A673 (cell line): ENCODE results near the gene MRGPRD. TPM values are rescaled to one million over a fixed set of nuclear protein-coding genes. Genes with fewer than 3 reads are reported as not detected.

ENCODE experiments used
- Bru-seq: library from RNA; stranded (reverse); fragments of 400-500 nt; gene quantifications from one replicate; lab custom pipeline; 2021; lab: Mats Ljungman, UMichigan
- BruChase-seq, 2 experiments: library from RNA; stranded (reverse); fragments of 400-500 nt; gene quantifications; one replicate each; lab custom pipeline; 2021; lab: Mats Ljungman, UMichigan
- BruUV-seq: library from RNA; stranded (reverse); fragments of 400-500 nt; replicated peaks from 2 replicates; lab custom pipeline; 2021; lab: Mats Ljungman, UMichigan
- CTCF ChIA-PET: fragments of 300-600 bp; sonication (Branson Sonifier 250); formaldehyde crosslinking; loops from one replicate; lab custom pipeline; 2022; ENCODE audit warnings: antibody characterized with exemption; lab: Charles Lee
- POLR2A ChIA-PET: fragments of 300-600 bp; sonication (Branson Sonifier 250); formaldehyde crosslinking; loops from one replicate; lab custom pipeline; 2022; ENCODE audit warnings: antibody characterized with exemption; ENCODE audit not compliant: low non-redundant PET; lab: Charles Lee
- DNase-seq: peaks from one replicate; pipeline ENCODE4 v3.0.0-alpha.2; 2015; ENCODE audit warnings: low spot score
- H3K27ac ChIP-seq: fragments of 200-600 bp; sonication (generic); 2 replicates; pipeline ENCODE4 v1.5.1; 2016; ENCODE audit warnings: mixed run types, low read depth, mild to moderate bottlenecking, mixed read lengths, antibody characterized with exemption, low read length; ENCODE audit not compliant: poor library complexity, severe bottlenecking
- H3K27me3 ChIP-seq: fragments of 200-600 bp; sonication (generic); replicated peaks from 2 replicates; pipeline ENCODE4 v1.6.1; 2017; ENCODE audit warnings: mixed run types, low read depth, mild to moderate bottlenecking, mixed read lengths, antibody characterized with exemption, low read length; ENCODE audit not compliant: insufficient read depth, poor library complexity
- H3K36me3 ChIP-seq: fragments of 200-600 bp; sonication (generic); 2 replicates; pipeline ENCODE4 v1.6.1; 2016; ENCODE audit warnings: mixed run types, mild to moderate bottlenecking, mixed read lengths, antibody characterized with exemption, low read length; ENCODE audit not compliant: insufficient read depth, poor library complexity, severe bottlenecking
- H3K4me1 ChIP-seq: fragments of 200-600 bp; sonication (generic); 2 replicates; pipeline ENCODE4 v1.6.1; 2017; ENCODE audit warnings: mixed run types, mild to moderate bottlenecking, mixed read lengths, antibody characterized with exemption, low read length; ENCODE audit not compliant: insufficient read depth, poor library complexity, severe bottlenecking
- H3K4me3 ChIP-seq: fragments of 200-600 bp; sonication (generic); 2 replicates; pipeline ENCODE4 v1.5.1; 2016; ENCODE audit warnings: low read depth, mixed run types, mild to moderate bottlenecking, mixed read lengths, low read length; ENCODE audit not compliant: poor library complexity, severe bottlenecking
- H3K9me3 ChIP-seq: fragments of 200-600 bp; sonication (generic); 2 replicates; pipeline ENCODE4 v1.6.1; 2016; ENCODE audit warnings: mixed run types, low read depth, mild to moderate bottlenecking, mixed read lengths, antibody characterized with exemption, low read length; ENCODE audit not compliant: poor library complexity, severe bottlenecking
- CTCF ChIP-seq: fragments of 300-800, 200-600 bp; sonication (generic); conservative IDR thresholded peaks from 2 replicates; pipeline ENCODE4 v1.5.1; 2017; ENCODE audit warnings: low read depth, mild to moderate bottlenecking, antibody characterized with exemption, low read length, moderate library complexity, mixed read lengths
- EZH2 ChIP-seq: fragments of 200-600 bp; sonication (generic); IDR thresholded peaks from 2 replicates; pipeline ENCODE4 v1.6.1; 2017; ENCODE audit warnings: borderline replicate concordance, low read depth, mild to moderate bottlenecking, mixed read lengths, antibody characterized with exemption, low read length; ENCODE audit not compliant: poor library complexity, severe bottlenecking
- intact Hi-C: fragments of 100-400 bp; cut with micrococcal nuclease; formaldehyde crosslinking; loops from one replicate; pipeline ENCODE4 v1.10.0; 2022; ENCODE audit not compliant: unreplicated experiment
- long read RNA-seq: library from polyadenylated mRNA; stranded (forward); transcript quantifications from one replicate; pipeline ENCODE4 v2.0.0, GENCODE V29; 2022
- total RNA-seq: library from RNA; stranded (reverse); gene quantifications from 2 replicates; pipeline ENCODE4 v1.2.3, GENCODE V29; 2021

MRGPRD gene
- total RNA-seq (not detected in 2 replicates), Bru-seq, nascent RNA (not detected), BruChase-seq, experiment 1, labeled RNA remaining after a 2-hour chase (percentile 33 among the genes with signal in this experiment), BruChase-seq, experiment 2, labeled RNA remaining after a 6-hour chase (not detected)
- long read RNA-seq = 0 reads

GRCh38 chr11:68980776-68981065 is at the start of gene MRGPRD:
MRGPRD (minus strand) TSS chr11:68980986; CDS start chr11:68980986, 0 bp downstream.
- Histone ChIP-seq H3K9me3 (no peaks in the 10 kb centered on the region), H3K36me3 (no peaks in the 10 kb centered on the region), H3K4me3 (no peak within 1 kb of the TSS), H3K4me1 (no peaks in the 10 kb centered on the region), H3K27ac (no peak within 1 kb of the TSS), H3K27me3 (no peaks in the 10 kb centered on the region)
- no TSS peak for BruUV-seq
- intact Hi-C loops = no loop called here
- DNase-seq = no peak
- ChIA-PET CTCF (no interaction called here), POLR2A (no interaction called here)
- no peak for TF ChIP-seq EZH2

GRCh38 chr11:69030301-69030700 is 49.5 kb upstream of the MRGPRD start:
- DNase-seq = no peak
- CTCF ChIA-PET = no interaction called here
- POLR2A ChIA-PET = no interaction called here
- no peaks in the 10 kb centered on the region for H3K36me3 ChIP-seq
- H3K4me3 ChIP-seq = no peak overlapping the region
- H3K27me3 ChIP-seq = no peaks in the 10 kb centered on the region
- H3K27ac ChIP-seq = no peak overlapping the region
- no TSS peak for BruUV-seq
- H3K9me3 ChIP-seq = no peaks in the 10 kb centered on the region
- peaks cover 5% of the 10 kb centered on the region for H3K4me1 ChIP-seq
- intact Hi-C loops = no loop called here
- no peak for TF ChIP-seq CTCF
- TF ChIP-seq EZH2 = no peak

GRCh38 chr11:69027704-69028372 is 47.1 kb upstream of the MRGPRD start:
- TF ChIP-seq EZH2 = no peak
- TF ChIP-seq CTCF = no peak
- no peak for DNase-seq
- CTCF ChIA-PET = interaction anchor here (1.0 kb wide), 1 partner anchor 17 kb away, joined by 4 read pairs; no protein-coding TSS in a partner anchor
- no peak overlapping the region for H3K27ac ChIP-seq
- no TSS peak for BruUV-seq
- no peaks in the 10 kb centered on the region for H3K9me3 ChIP-seq
- H3K36me3 ChIP-seq = no peaks in the 10 kb centered on the region
- intact Hi-C loops = no loop called here
- no peak overlapping the region for H3K4me3 ChIP-seq
- no peaks in the 10 kb centered on the region for H3K4me1 ChIP-seq
- POLR2A ChIA-PET = interaction anchor here (0.6 kb wide), 1 partner anchor 240 kb away, joined by 4 read pairs; no protein-coding TSS in a partner anchor
- H3K27me3 ChIP-seq = no peaks in the 10 kb centered on the region

GRCh38 chr11:69024509-69024908 is 43.7 kb upstream of the MRGPRD start:
- Histone ChIP-seq H3K9me3 (no peaks in the 10 kb centered on the region), H3K27me3 (no peaks in the 10 kb centered on the region), H3K4me3 (no peak overlapping the region), H3K27ac (no peak overlapping the region), H3K4me1 (no peaks in the 10 kb centered on the region), H3K36me3 (no peaks in the 10 kb centered on the region)
- POLR2A ChIA-PET = no interaction called here
- no peak for DNase-seq
- CTCF ChIA-PET = no interaction called here
- BruUV-seq = no TSS peak
- TF ChIP-seq CTCF (no peak), EZH2 (no peak)
- intact Hi-C loops = no loop called here
